ENCODE measurements around the gene POU3F1.

The POU3F1 gene

DNA sequence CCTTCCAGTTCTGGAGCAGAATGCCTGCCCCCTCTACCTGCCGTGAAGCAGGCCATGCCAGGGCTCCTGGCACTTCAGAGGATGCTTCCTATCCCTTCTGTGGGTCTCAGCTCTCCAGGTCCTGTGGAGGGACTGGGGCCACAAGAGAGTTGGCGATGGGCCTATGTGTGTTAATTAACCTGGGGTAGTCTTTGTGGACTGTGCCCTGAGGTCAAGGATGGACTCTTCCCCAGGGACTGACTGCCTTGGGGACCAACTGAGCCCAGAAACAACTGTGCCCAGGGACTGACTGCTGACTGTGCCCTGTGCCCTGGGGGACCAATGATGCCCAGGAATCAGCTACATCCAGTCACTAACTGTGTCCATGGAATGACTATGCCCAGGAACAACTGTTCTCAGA is 37.5 kb upstream of the POU3F1 start:
- H3K9ac ChIP-seq (ENCODE audit: low read length), result no peak overlapping the region
- WGBS, result 46% methylated on average over 2 of the region's 2 CpGs
- peaks cover 43 to 56% of the 10 kb centered on the region in 2 experiments for H3K27me3 ChIP-seq (ENCODE audit: control insufficient read depth in 1 of 2, insufficient read depth in 1 of 2, low read length in 2 of 2)
- no peaks in the 10 kb centered on the region for H3K79me1 ChIP-seq (replicated peaks; ENCODE audit: low read length, poor library complexity, severe bottlenecking)
- H2AFZ ChIP-seq (ENCODE audit: low read depth, low read length), result no peak overlapping the region
- no peak overlapping the region for H2BK5ac ChIP-seq (ENCODE audit: low read depth, low read length, poor library complexity, severe bottlenecking)
- H4K8ac ChIP-seq (ENCODE audit: low read length), result no peak overlapping the region
- H3K4me2 ChIP-seq (ENCODE audit: low read length, poor library complexity, severe bottlenecking), result no peak overlapping the region
- H3K4me3 ChIP-seq (ENCODE audit: insufficient read depth in 1 of 2, low read depth in 1 of 2, low read length in 2 of 2), result no peak overlapping the region
- no peak overlapping the region for H3K27ac ChIP-seq (ENCODE audit: low read length, poor library complexity, severe bottlenecking)
- H3K18ac ChIP-seq (ENCODE audit: low read depth in 1 of 2, low read length in 2 of 2), result no peak overlapping the region
- peaks cover 6% of the 10 kb centered on the region for H3K4me1 ChIP-seq (ENCODE audit: control insufficient read depth, insufficient read depth, low read depth, low read length)
- H4K91ac ChIP-seq (ENCODE audit: low read length), result no peak overlapping the region
- H2BK120ac ChIP-seq (ENCODE audit: low read depth, low read length), result no peak overlapping the region
- no peak overlapping the region for H3K14ac ChIP-seq (ENCODE audit: low read length in 2 of 2)
- no peak overlapping the region for H2AK5ac ChIP-seq (ENCODE audit: low read length, severe bottlenecking)
- no peak overlapping the region for H2BK15ac ChIP-seq (ENCODE audit: low read depth, poor library complexity, severe bottlenecking)
- no peak overlapping the region for H3K23ac ChIP-seq (ENCODE audit: low read length in 2 of 2)
- H3K4ac ChIP-seq (ENCODE audit: low read depth in 1 of 2, low read length in 2 of 2), result no peak overlapping the region
- DNase-seq, result no peak
- no peaks in the 10 kb centered on the region for H3K9me3 ChIP-seq (ENCODE audit: control insufficient read depth, low read length)
- H2BK12ac ChIP-seq (ENCODE audit: low read length in 2 of 2), result no peak overlapping the region
- no peaks in the 10 kb centered on the region for H3K36me3 ChIP-seq (ENCODE audit: control insufficient read depth in 1 of 2, insufficient read depth in 2 of 2, low read depth in 1 of 2, low read length in 2 of 2)

DNA sequence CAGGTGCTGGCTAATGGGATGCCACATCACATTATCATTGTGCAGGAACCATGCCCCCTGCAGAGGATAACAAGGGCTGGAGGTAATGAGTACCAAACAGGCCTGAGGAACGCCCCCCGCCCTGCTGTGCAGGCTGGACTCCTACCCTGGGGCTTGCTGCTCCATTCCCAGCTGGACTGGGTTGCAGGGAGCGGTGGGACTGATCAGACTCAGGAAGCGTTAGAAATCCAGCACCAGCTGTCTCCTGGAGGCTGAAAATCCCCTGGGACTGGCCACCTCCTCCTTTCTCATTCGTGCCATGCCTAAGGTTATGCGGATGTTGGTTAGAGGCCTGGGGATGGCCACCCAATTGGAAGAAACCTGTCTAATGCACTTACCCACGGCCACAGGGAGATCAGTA is 36.9 kb upstream of the POU3F1 start:
- H3K14ac ChIP-seq (ENCODE audit: low read length in 2 of 2), result no peak overlapping the region
- H2BK15ac ChIP-seq (ENCODE audit: low read depth, poor library complexity, severe bottlenecking), result no peak overlapping the region
- DNase-seq, result no peak
- H3K18ac ChIP-seq (ENCODE audit: low read depth in 1 of 2, low read length in 2 of 2), result no peak overlapping the region
- no peak overlapping the region for H3K27ac ChIP-seq (ENCODE audit: low read length, poor library complexity, severe bottlenecking)
- no peaks in the 10 kb centered on the region for H3K36me3 ChIP-seq (ENCODE audit: control insufficient read depth in 1 of 2, insufficient read depth in 2 of 2, low read depth in 1 of 2, low read length in 2 of 2)
- no peaks in the 10 kb centered on the region for H3K79me1 ChIP-seq (replicated peaks; ENCODE audit: low read length, poor library complexity, severe bottlenecking)
- H3K4ac ChIP-seq (ENCODE audit: low read depth in 1 of 2, low read length in 2 of 2), result no peak overlapping the region
- H3K27me3 ChIP-seq (ENCODE audit: control insufficient read depth in 1 of 2, insufficient read depth in 1 of 2, low read length in 2 of 2), result peaks cover 40 to 52% of the 10 kb centered on the region in 2 experiments
- H3K4me2 ChIP-seq (ENCODE audit: low read length, poor library complexity, severe bottlenecking), result no peak overlapping the region
- H3K9me3 ChIP-seq (ENCODE audit: control insufficient read depth, low read length), result no peaks in the 10 kb centered on the region
- H2AFZ ChIP-seq (ENCODE audit: low read depth, low read length), result no peak overlapping the region
- H3K9ac ChIP-seq (ENCODE audit: low read length), result no peak overlapping the region
- no peak overlapping the region for H2BK12ac ChIP-seq (ENCODE audit: low read length in 2 of 2)
- 72% methylated on average over 7 of the region's 7 CpGs for WGBS
- peaks cover 6% of the 10 kb centered on the region for H3K4me1 ChIP-seq (ENCODE audit: control insufficient read depth, insufficient read depth, low read depth, low read length)
- H3K4me3 ChIP-seq (ENCODE audit: insufficient read depth in 1 of 2, low read depth in 1 of 2, low read length in 2 of 2), result no peak overlapping the region
- H4K8ac ChIP-seq (ENCODE audit: low read length), result no peak overlapping the region
- H2AK5ac ChIP-seq (ENCODE audit: low read length, severe bottlenecking), result no peak overlapping the region
- H3K23ac ChIP-seq (ENCODE audit: low read length in 2 of 2), result no peak overlapping the region
- H4K91ac ChIP-seq (ENCODE audit: low read length), result no peak overlapping the region
- H2BK5ac ChIP-seq (ENCODE audit: low read depth, low read length, poor library complexity, severe bottlenecking), result no peak overlapping the region
- H2BK120ac ChIP-seq (ENCODE audit: low read depth, low read length), result no peak overlapping the region

DNA sequence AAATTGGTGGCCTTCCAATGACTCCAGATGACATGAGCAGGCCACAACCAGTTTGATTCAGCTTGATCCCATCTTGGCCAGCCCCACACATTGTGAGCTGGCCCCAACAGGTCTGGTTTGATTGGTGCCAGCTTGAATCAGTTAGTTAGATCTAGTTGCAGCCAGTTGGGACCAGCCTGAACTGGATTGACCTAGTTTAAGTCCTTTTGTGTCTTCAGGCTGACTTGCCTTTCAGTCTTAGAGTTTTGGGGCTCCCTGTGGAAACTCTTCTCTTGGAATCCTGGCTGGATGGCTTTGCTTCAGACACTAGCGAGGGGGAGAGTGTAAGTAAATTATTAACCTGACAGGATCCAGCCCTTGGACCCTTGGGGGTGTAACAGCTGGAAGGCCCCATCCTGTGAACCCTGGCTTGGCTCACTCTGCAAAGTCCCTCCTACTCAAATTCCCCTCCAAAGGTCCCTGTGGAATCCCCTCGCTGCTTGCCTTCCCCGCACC is 36.2 kb upstream of the POU3F1 start:
- no peak overlapping the region for H3K9ac ChIP-seq (ENCODE audit: low read length)
- H3K9me3 ChIP-seq (ENCODE audit: control insufficient read depth, low read length), result no peaks in the 10 kb centered on the region
- no peak overlapping the region for H3K4me3 ChIP-seq (ENCODE audit: insufficient read depth in 1 of 2, low read depth in 1 of 2, low read length in 2 of 2)
- H3K27me3 ChIP-seq (ENCODE audit: control insufficient read depth in 1 of 2, insufficient read depth in 1 of 2, low read length in 2 of 2), result peaks cover 33 to 45% of the 10 kb centered on the region in 2 experiments
- no peaks in the 10 kb centered on the region for H3K79me1 ChIP-seq (replicated peaks; ENCODE audit: low read length, poor library complexity, severe bottlenecking)
- no peak overlapping the region for H4K91ac ChIP-seq (ENCODE audit: low read length)
- H3K27ac ChIP-seq (ENCODE audit: low read length, poor library complexity, severe bottlenecking), result no peak overlapping the region
- H3K4me2 ChIP-seq (ENCODE audit: low read length, poor library complexity, severe bottlenecking), result no peak overlapping the region
- no peak overlapping the region for H3K23ac ChIP-seq (ENCODE audit: low read length in 2 of 2)
- no peak overlapping the region for H2BK12ac ChIP-seq (ENCODE audit: low read length in 2 of 2)
- peaks cover 6% of the 10 kb centered on the region for H3K4me1 ChIP-seq (ENCODE audit: control insufficient read depth, insufficient read depth, low read depth, low read length)
- H2BK15ac ChIP-seq (ENCODE audit: low read depth, poor library complexity, severe bottlenecking), result no peak overlapping the region
- H3K4ac ChIP-seq (ENCODE audit: low read depth in 1 of 2, low read length in 2 of 2), result no peak overlapping the region
- 77% methylated on average over 2 of the region's 3 CpGs for WGBS
- no peak overlapping the region for H4K8ac ChIP-seq (ENCODE audit: low read length)
- H2BK120ac ChIP-seq (ENCODE audit: low read depth, low read length), result no peak overlapping the region
- H3K14ac ChIP-seq (ENCODE audit: low read length in 2 of 2), result no peak overlapping the region
- no peaks in the 10 kb centered on the region for H3K36me3 ChIP-seq (ENCODE audit: control insufficient read depth in 1 of 2, insufficient read depth in 2 of 2, low read depth in 1 of 2, low read length in 2 of 2)
- H2AK5ac ChIP-seq (ENCODE audit: low read length, severe bottlenecking), result no peak overlapping the region
- no peak overlapping the region for H2BK5ac ChIP-seq (ENCODE audit: low read depth, low read length, poor library complexity, severe bottlenecking)
- no peak overlapping the region for H2AFZ ChIP-seq (ENCODE audit: low read depth, low read length)
- no peak overlapping the region for H3K18ac ChIP-seq (ENCODE audit: low read depth in 1 of 2, low read length in 2 of 2)
- DNase-seq, result no peak

DNA sequence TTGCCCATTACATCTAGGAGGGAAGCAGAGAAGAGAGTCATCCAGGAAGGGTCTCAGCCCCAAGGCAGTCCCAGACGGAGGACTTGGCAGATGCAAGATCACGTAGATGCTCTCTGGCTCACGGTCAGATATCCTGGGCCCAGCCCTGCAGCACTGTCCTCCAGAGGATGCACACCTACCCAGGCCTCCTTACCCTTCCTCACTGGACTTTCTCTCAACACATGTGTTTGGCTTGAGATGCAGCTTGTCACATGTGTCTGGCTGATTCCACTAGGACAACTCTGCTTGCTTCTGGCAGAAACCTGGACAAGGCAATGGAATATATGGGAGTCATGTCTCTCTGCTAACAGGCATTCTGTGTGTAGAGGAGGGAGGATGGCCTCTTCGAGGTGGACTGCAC is 32.4 kb upstream of the POU3F1 start:
- Histone ChIP-seq H2AFZ (ENCODE audit: low read depth, low read length) (no peak overlapping the region), H3K4me3 (ENCODE audit: insufficient read depth in 1 of 2, low read depth in 1 of 2, low read length in 2 of 2) (no peak overlapping the region), H3K23ac (ENCODE audit: low read length in 2 of 2) (no peak overlapping the region), H2BK12ac (ENCODE audit: low read length in 2 of 2) (no peak overlapping the region), H2BK120ac (ENCODE audit: low read depth, low read length) (no peak overlapping the region), H3K4me2 (ENCODE audit: low read length, poor library complexity, severe bottlenecking) (no peak overlapping the region), H3K14ac (ENCODE audit: low read length in 2 of 2) (no peak overlapping the region), H3K27ac (ENCODE audit: low read length, poor library complexity, severe bottlenecking) (no peak overlapping the region), H3K4me1 (ENCODE audit: control insufficient read depth, insufficient read depth, low read depth, low read length) (no peaks in the 10 kb centered on the region), H3K4ac (ENCODE audit: low read depth in 1 of 2, low read length in 2 of 2) (no peak overlapping the region), H2AK5ac (ENCODE audit: low read length, severe bottlenecking) (no peak overlapping the region), H3K9ac (ENCODE audit: low read length) (no peak overlapping the region), H4K8ac (ENCODE audit: low read length) (no peak overlapping the region), H3K79me1 (replicated peaks; ENCODE audit: low read length, poor library complexity, severe bottlenecking) (no peaks in the 10 kb centered on the region), H3K36me3 (ENCODE audit: control insufficient read depth in 1 of 2, insufficient read depth in 2 of 2, low read depth in 1 of 2, low read length in 2 of 2) (no peaks in the 10 kb centered on the region), H3K18ac (ENCODE audit: low read depth in 1 of 2, low read length in 2 of 2) (no peak overlapping the region), H2BK15ac (ENCODE audit: low read depth, poor library complexity, severe bottlenecking) (no peak overlapping the region), H3K27me3 (ENCODE audit: control insufficient read depth in 1 of 2, insufficient read depth in 1 of 2, low read length in 2 of 2) (peaks cover 34 to 38% of the 10 kb centered on the region in 2 experiments), H3K9me3 (ENCODE audit: control insufficient read depth, low read length) (no peaks in the 10 kb centered on the region), H2BK5ac (ENCODE audit: low read depth, low read length, poor library complexity, severe bottlenecking) (no peak overlapping the region), H4K91ac (ENCODE audit: low read length) (no peak overlapping the region)
- DNase-seq, result no peak
- WGBS, result 53% methylated on average over 4 of the region's 4 CpGs

Data from mesenchymal stem cell (in vitro differentiated cells and primary cell).